Measurements from ENCODE around the gene AIG1. TPM values are rescaled to one million over a fixed set of nuclear protein-coding genes. Genes with fewer than 3 reads are reported as not detected.

The AIG1 gene
- total RNA-seq, 3 donors from 2014 or later (not counting 1 experiment from before 2014, with no cell fraction given) = 5.6 to 8.9 (median 6.2) TPM

DNA sequence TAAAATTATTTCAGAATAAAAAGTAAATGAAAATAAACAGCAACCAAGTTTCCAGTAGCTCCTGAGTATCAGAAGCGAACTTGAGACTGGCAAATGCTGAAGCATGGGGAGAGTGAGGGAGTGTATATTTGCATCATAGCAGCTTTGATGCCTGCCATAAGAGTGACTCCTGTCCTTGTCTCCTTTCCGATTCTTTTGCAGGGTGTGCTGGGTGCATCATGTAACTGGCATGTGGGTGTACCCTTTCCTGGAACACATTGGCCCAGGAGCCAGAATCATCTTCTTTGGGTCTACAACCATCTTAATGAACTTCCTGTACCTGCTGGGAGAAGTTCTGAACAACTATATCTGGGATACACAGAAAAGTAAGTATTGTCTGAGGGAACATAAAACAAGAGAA lies 272.4 kb downstream of the AIG1 start:
- no peaks in the 10 kb centered on the region for H3K9me3 ChIP-seq (ENCODE audit: control insufficient read depth, insufficient read depth, low read length)
- H3K36me3 Mint-ChIP-seq = no peaks in the 10 kb centered on the region
- H3K4me1 Mint-ChIP-seq = no peaks in the 10 kb centered on the region

GRCh38 chr6:143333749-143334520 lies 273.2 kb downstream of the AIG1 start:
- DNase-seq = no peak
- Mint-ChIP-seq H3K27ac (no peak overlapping the region), H3K27me3 (ENCODE audit: low read depth in 2 of 2) (peaks cover 0 to 3% of the 10 kb centered on the region in 2 donors), H3K36me3 (no peaks in the 10 kb centered on the region), H3K4me3 (no peak overlapping the region), H3K9me3 (no peaks in the 10 kb centered on the region), H3K4me1 (no peaks in the 10 kb centered on the region)
- ATAC-seq = no peak
- H3K27ac ChIP-seq (ENCODE audit: low read length) = no peak overlapping the region
- H3K36me3 ChIP-seq (ENCODE audit: control insufficient read depth, insufficient read depth, low read length) = no peaks in the 10 kb centered on the region
- TF ChIP-seq, protein P1, sequence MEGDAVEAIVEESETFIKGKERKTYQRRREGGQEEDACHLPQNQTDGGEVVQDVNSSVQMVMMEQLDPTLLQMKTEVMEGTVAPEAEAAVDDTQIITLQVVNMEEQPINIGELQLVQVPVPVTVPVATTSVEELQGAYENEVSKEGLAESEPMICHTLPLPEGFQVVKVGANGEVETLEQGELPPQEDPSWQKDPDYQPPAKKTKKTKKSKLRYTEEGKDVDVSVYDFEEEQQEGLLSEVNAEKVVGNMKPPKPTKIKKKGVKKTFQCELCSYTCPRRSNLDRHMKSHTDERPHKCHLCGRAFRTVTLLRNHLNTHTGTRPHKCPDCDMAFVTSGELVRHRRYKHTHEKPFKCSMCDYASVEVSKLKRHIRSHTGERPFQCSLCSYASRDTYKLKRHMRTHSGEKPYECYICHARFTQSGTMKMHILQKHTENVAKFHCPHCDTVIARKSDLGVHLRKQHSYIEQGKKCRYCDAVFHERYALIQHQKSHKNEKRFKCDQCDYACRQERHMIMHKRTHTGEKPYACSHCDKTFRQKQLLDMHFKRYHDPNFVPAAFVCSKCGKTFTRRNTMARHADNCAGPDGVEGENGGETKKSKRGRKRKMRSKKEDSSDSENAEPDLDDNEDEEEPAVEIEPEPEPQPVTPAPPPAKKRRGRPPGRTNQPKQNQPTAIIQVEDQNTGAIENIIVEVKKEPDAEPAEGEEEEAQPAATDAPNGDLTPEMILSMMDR (IDR thresholded peaks at IDR 0.05) = no peak
- 90% methylated on average over 6 of the region's 7 CpGs for WGBS (ENCODE audit: insufficient coverage)
- no peaks in the 10 kb centered on the region for H3K4me1 ChIP-seq (ENCODE audit: control insufficient read depth, insufficient read depth, low read length)
- no peak overlapping the region for H3K4me3 ChIP-seq (ENCODE audit: low read length)
- H3K27me3 ChIP-seq (ENCODE audit: control insufficient read depth, insufficient read depth, low read length) = no peaks in the 10 kb centered on the region
- H3K9me3 ChIP-seq (ENCODE audit: control insufficient read depth, insufficient read depth, low read length) = no peaks in the 10 kb centered on the region
- intact Hi-C loops (cut with micrococcal nuclease) = no loop called here

More for the DNA sequence above, 272.4 kb downstream of the AIG1 start:
- Mint-ChIP-seq H3K4me3 (no peak overlapping the region), H3K27ac (no peak overlapping the region), H3K27me3 (ENCODE audit: low read depth in 2 of 2) (peaks cover 0 to 3% of the 10 kb centered on the region in 2 donors), H3K9me3 (no peaks in the 10 kb centered on the region)
- DNase-seq = no peak
- TF ChIP-seq, protein P1 (IDR thresholded peaks at IDR 0.05) = no peak
- H3K4me3 ChIP-seq (ENCODE audit: low read length) = no peak overlapping the region
- H3K36me3 ChIP-seq (ENCODE audit: control insufficient read depth, insufficient read depth, low read length) = no peaks in the 10 kb centered on the region
- no peak overlapping the region for H3K27ac ChIP-seq (ENCODE audit: low read length)
- no peak for ATAC-seq
- intact Hi-C loops (cut with micrococcal nuclease) = no loop called here
- no peaks in the 10 kb centered on the region for H3K4me1 ChIP-seq (ENCODE audit: control insufficient read depth, insufficient read depth, low read length)
- no peaks in the 10 kb centered on the region for H3K27me3 ChIP-seq (ENCODE audit: control insufficient read depth, insufficient read depth, low read length)
- WGBS (ENCODE audit: insufficient coverage) = 93% methylated on average over 2 of the region's 2 CpGs

DNA sequence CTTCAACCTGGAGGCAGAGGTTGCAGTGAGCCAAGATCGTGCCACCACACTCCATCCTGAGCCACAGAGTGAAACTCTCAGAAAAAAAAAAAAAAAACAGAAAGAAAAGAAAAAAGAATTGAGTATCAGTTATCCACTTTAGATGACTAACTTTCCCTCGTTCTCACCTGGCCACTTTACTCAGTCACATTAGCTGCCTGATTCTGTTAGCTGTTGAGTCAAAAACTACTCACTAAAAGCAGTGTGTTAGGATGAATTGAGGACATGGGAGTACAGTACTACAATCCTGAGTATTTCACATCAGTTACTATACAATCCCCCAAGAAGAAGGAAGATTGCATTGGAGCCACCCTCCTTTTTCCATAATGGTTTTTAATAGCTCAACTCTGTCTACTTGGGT lies 275.2 kb downstream of the AIG1 start:
- no peaks in the 10 kb centered on the region for H3K4me1 ChIP-seq (ENCODE audit: control insufficient read depth, insufficient read depth, low read length)
- no peaks in the 10 kb centered on the region for H3K36me3 ChIP-seq (ENCODE audit: control insufficient read depth, insufficient read depth, low read length)
- DNase-seq = no peak
- 67% methylated on average over 1 of the region's 2 CpGs for WGBS (ENCODE audit: insufficient coverage)
- ATAC-seq = no peak
- no peaks in the 10 kb centered on the region for H3K27me3 ChIP-seq (ENCODE audit: control insufficient read depth, insufficient read depth, low read length)
- TF ChIP-seq, protein P1 (IDR thresholded peaks at IDR 0.05) = no peak
- no peak overlapping the region for H3K4me3 Mint-ChIP-seq
- intact Hi-C loops (cut with micrococcal nuclease) = loop anchor here (2.0 kb wide), 1 partner anchor 643 kb away; no protein-coding TSS in a partner anchor
- H3K36me3 Mint-ChIP-seq = no peaks in the 10 kb centered on the region
- H3K9me3 ChIP-seq (ENCODE audit: control insufficient read depth, insufficient read depth, low read length) = no peaks in the 10 kb centered on the region
- H3K27me3 Mint-ChIP-seq (ENCODE audit: low read depth in 2 of 2) = peaks cover 0 to 3% of the 10 kb centered on the region in 2 donors
- H3K27ac ChIP-seq (ENCODE audit: low read length) = no peak overlapping the region
- H3K27ac Mint-ChIP-seq = no peak overlapping the region
- H3K4me3 ChIP-seq (ENCODE audit: low read length) = no peak overlapping the region
- H3K9me3 Mint-ChIP-seq = no peaks in the 10 kb centered on the region
- H3K4me1 Mint-ChIP-seq = no peaks in the 10 kb centered on the region
